Kidney (tissue), 14 donors: ENCODE results near the gene CREB3L4. TPM values are rescaled to one million over a fixed set of nuclear protein-coding genes. Genes with fewer than 3 reads are reported as not detected.

ENCODE experiments used
- DNase-seq, 5 donors: peaks; one replicate each; pipeline ENCODE4 v3.0.0-alpha.2; 2013 to 2020
- FAIRE-seq: peaks from 2 replicates; lab custom pipeline; 2012; peaks lifted over from hg19 to GRCh38; lab: Jason Lieb, UNC
- H3K27ac ChIP-seq, 2 donors: one replicate each; pipeline ENCODE4 v1.7.0; 2013; ENCODE audit warnings: low read depth in 2 of 2, low read length in 2 of 2, inconsistent platforms in 1 of 2
- H3K27me3 ChIP-seq: one replicate; pipeline ENCODE4 v1.7.1; 2013; ENCODE audit warnings: low read length, inconsistent platforms; ENCODE audit not compliant: control insufficient read depth, insufficient read depth
- H3K36me3 ChIP-seq, 3 donors: one replicate each; pipeline versions ENCODE4 v1.7.0 to v1.7.1; 2013; ENCODE audit warnings: low read length in 3 of 3, control low read depth in 1 of 3, inconsistent platforms in 1 of 3; ENCODE audit not compliant: insufficient read depth in 3 of 3, control insufficient read depth in 2 of 3
- H3K4me1 ChIP-seq, 3 donors: one replicate each; pipeline versions ENCODE4 v1.7.0 to v1.7.1; 2013; ENCODE audit warnings: low read length in 3 of 3, inconsistent platforms in 1 of 3, low read depth in 1 of 3; ENCODE audit not compliant: control insufficient read depth in 2 of 3, insufficient read depth in 2 of 3
- H3K4me3 ChIP-seq, 3 donors: one replicate each; pipeline versions ENCODE4 v1.7.0 to v1.8.1; 2013; ENCODE audit warnings: low read length in 3 of 3, control low read depth in 1 of 3, inconsistent platforms in 1 of 3
- H3K9ac ChIP-seq, 3 donors: one replicate each; pipeline versions ENCODE4 v1.7.0 to v1.7.1; 2013; ENCODE audit warnings: low read length in 3 of 3, control low read depth in 1 of 3, inconsistent platforms in 1 of 3
- H3K9me3 ChIP-seq, 3 donors: one replicate each; pipeline versions ENCODE4 v1.7.0 to v1.7.1; 2013; ENCODE audit warnings: low read length in 3 of 3, control low read depth in 1 of 3, inconsistent platforms in 1 of 3; ENCODE audit not compliant: control insufficient read depth in 2 of 3, insufficient read depth in 1 of 3
- intact Hi-C: fragments of 100-400 bp; cut with DNase I; formaldehyde crosslinking; loops from one replicate; pipeline ENCODE4 v1.11.1; 2022
- polyA plus RNA-seq: library from polyadenylated mRNA; stranded (reverse); fragments of 350-450 nt; fragmentation: Illumina TruSeq; extraction: RNeasy Lipid Tissue Mini Kit (QIAGEN cat#74804); gene quantifications from one replicate; pipeline ENCODE4 v1.2.3, GENCODE V29; 2014; ENCODE audit warnings: low read depth, low replicate concordance; ENCODE audit not compliant: insufficient read depth
- total RNA-seq: library from RNA; stranded (reverse); fragmentation: NEBNext Ultra II Directional; extraction: Animal tissue kit (Norgen Biotek cat#: 25700); gene quantifications from one replicate; pipeline ENCODE4 v1.2.1, GENCODE V29; 2021
- TF ChIP-seq, protein P1 (sequence below): IDR thresholded peaks from 3 replicates; pipeline ENCODE4 v1.5.1; 2012; ENCODE audit warnings: mild to moderate bottlenecking, moderate library complexity, borderline replicate concordance; ENCODE audit not compliant: insufficient read depth; ENCODE audit errors: extremely low read depth
- donor health status: control.
- donor health status: control.
- donor health status: control.
- donor health status: control.
- donor health status: control.
- donor health status: DM: yes; HTN: yes; CAD: no.
- donor health status: Normal renal cell carcinoma (clear cell type).

Gene CREB3L4
- total and polyA plus RNA-seq, 2 donors from 2014 or later: 9.3 to 10.9 TPM

DNA sequence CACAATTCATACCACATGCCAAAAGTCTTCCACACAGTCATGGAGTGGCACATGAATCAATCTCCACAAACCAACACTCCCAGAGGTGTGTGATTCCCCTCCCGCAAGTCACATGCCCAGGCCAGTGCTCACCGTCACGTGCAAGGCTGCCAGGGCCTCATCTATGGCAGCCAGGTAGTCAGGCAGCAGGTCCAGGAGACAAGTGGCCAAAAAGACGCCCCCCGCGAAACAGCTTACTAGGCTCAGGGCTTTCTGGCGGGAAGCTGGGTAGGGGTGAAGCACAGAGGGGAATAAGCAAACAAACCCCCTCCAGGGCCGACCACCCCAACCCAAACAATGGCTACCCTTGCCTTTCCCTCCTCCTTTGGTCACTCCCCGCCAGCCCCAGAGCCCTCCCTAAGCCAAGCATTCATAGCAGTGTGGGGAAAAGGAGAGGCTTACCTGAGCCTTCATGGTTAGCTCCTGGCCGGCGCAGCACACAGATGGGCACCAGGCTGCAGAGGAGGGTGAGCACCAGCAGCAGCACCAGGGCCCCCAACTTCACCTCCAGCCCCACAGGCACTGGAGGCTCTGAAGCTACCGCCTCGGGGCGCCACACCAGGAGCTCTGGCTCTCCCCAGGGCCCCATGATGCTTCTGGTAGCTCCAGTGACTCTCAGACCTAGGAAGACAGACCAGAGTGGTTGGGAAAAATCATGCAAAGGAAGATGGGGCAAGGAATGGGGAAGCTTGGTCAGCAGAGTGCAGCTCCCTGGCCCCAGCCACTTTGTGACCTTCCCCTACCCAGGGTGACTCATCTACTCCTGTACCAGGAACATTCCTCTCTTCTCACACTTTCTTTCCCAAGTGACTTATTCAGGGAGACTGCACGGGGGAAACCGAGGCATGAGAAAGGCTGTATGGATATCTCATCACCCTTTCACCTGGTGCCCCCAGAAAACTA lies 5.3 kb upstream of the CREB3L4 start:
- Histone ChIP-seq H3K27ac (peak overlapping the region; percentile 96 to 99), H3K4me1 (peaks cover 0 to 28% (median 10%) of the 10 kb centered on the region in 3 donors), H3K4me3 (peak overlapping the region; percentile 66 to 94 (median 68)), H3K9ac (peak overlapping the region; percentile 31 to 99 (median 97)), H3K27me3 (no peaks in the 10 kb centered on the region), H3K9me3 (no peaks in the 10 kb centered on the region), H3K36me3 (peaks cover 0 to 13% (median 5%) of the 10 kb centered on the region in 3 donors)
- TF ChIP-seq, protein P1, sequence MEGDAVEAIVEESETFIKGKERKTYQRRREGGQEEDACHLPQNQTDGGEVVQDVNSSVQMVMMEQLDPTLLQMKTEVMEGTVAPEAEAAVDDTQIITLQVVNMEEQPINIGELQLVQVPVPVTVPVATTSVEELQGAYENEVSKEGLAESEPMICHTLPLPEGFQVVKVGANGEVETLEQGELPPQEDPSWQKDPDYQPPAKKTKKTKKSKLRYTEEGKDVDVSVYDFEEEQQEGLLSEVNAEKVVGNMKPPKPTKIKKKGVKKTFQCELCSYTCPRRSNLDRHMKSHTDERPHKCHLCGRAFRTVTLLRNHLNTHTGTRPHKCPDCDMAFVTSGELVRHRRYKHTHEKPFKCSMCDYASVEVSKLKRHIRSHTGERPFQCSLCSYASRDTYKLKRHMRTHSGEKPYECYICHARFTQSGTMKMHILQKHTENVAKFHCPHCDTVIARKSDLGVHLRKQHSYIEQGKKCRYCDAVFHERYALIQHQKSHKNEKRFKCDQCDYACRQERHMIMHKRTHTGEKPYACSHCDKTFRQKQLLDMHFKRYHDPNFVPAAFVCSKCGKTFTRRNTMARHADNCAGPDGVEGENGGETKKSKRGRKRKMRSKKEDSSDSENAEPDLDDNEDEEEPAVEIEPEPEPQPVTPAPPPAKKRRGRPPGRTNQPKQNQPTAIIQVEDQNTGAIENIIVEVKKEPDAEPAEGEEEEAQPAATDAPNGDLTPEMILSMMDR: no peak
- DNase-seq (peak in 2 of 5 donors; percentile 16 to 82), FAIRE-seq (no peak)
- intact Hi-C loops: no loop called here

DNA sequence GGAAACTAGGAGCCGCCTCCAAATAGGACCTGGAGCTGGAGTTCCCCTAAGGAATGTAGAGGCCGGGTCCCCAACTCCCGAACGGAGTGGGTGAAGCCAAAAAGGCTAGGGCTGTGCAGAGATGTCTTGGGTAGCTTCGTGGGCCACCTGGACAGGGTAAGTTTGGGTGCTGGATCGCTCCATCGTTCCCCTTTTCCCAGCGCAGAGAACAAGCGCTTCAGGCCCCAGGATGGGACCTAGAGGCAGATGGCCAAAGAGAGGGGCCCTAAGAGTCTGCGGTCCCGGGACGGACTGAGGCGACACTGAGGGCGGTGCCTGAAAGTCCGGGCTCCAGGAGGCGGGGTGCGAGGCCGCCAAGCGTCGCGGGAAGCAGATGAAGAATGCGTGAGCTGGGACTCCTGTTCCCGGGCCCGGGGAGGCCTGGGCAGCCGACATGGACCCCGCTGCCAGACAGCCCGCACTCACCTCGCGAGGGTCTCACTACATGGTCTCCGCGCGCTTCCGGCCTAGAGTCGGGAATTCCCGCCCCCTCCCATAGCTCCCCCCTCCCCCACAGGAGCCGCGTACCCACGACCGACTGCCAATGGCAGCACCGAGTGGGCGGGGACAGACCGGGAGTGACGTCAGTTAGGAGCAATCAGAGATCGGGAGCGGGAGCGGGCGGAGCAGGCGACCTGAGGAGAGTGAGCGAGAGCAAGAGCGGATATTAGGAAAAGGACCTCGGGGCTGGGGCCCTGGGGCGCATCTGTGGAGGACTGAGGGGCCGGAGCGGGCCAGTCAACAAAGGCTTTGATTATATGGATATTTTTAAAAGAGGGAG lies 4.5 kb upstream of the CREB3L4 start, which contains the start of gene SLC39A1:
Gene SLC39A1 (minus strand): TSS at position 508 of the 820 bp plus-strand sequence. CDS start 822 bp downstream, outside the sequence.
- Histone ChIP-seq H3K36me3 (peaks cover 0 to 13% (median 5%) of the 10 kb centered on the region in 3 donors), H3K27ac (peak within 1 kb of the TSS; percentile 96 to 99), H3K4me1 (peaks cover 0 to 25% (median 12%) of the 10 kb centered on the region in 3 donors), H3K27me3 (no peaks in the 10 kb centered on the region), H3K9ac (peak within 1 kb of the TSS; percentile 61 to 99 (median 97)), H3K4me3 (peak within 1 kb of the TSS; percentile 66 to 94 (median 72)), H3K9me3 (no peaks in the 10 kb centered on the region)
- intact Hi-C loops: no loop called here
- DNase-seq (peak; percentile 99 to 100 (median 99)), FAIRE-seq (no peak)
- TF ChIP-seq, protein P1: no peak

DNA sequence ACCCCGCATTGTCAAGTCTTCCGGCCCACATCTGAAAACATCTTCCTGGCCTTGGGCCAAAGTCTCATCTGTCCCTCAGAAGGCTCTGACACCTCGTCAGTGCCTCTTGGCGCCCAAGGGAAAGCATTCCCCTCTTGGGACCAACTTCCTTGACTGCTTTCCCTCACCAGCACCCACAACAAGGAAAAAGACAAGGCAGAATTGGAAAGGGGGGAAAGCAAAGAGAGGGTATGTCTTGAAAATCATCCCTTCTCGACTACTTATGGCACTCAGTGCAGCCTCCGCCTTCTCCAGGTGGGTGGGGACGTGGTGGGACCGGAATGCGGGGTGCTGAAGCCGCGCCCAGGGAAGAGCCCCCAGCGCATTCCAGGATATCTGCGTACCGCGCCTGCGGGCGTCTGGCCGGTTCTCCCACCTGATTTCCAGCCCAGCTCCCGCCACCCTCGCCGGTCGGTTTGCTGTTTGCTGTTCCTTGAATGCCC lies 3.8 kb upstream of the CREB3L4 start:
- H3K4me3 ChIP-seq: peak overlapping the region; percentile 66 to 83 (median 72)
- no peak for FAIRE-seq
- H3K9ac ChIP-seq: peak overlapping the region; percentile 61 to 97 (median 96)
- H3K9me3 ChIP-seq: no peaks in the 10 kb centered on the region
- DNase-seq: peak; percentile 73 to 86 (median 84)
- H3K27me3 ChIP-seq: no peaks in the 10 kb centered on the region
- intact Hi-C loops: no loop called here
- H3K4me1 ChIP-seq: peaks cover 0 to 28% (median 18%) of the 10 kb centered on the region in 3 donors
- peak overlapping the region; percentile 96 to 99 for H3K27ac ChIP-seq
- TF ChIP-seq, protein P1: no peak
- peaks cover 0 to 13% (median 5%) of the 10 kb centered on the region in 3 donors for H3K36me3 ChIP-seq
